Measurements from ENCODE around the gene PXN. TPM values are rescaled to one million over a fixed set of nuclear protein-coding genes. Genes with fewer than 3 reads are reported as not detected.

PXN gene
- total RNA-seq, 1 donor from 2014 or later = 105 TPM

- no peak for DNase-seq
- no peak for ATAC-seq
- intact Hi-C loops (cut with DNase I) = loop anchor here (5.0 kb wide), 1 partner anchor 38 kb away; the partner anchor contains the start of gene PXN
- Histone ChIP-seq H3K9me3 (no peaks in the 10 kb centered on the region), H3K27me3 (no peaks in the 10 kb centered on the region), H3K4me3 (no peak overlapping the region), H3K4me1 (peaks cover 95% of the 10 kb centered on the region), H3K27ac (peak overlapping the region; percentile 77), H3K36me3 (no peaks in the 10 kb centered on the region)
- TF ChIP-seq, protein P1, sequence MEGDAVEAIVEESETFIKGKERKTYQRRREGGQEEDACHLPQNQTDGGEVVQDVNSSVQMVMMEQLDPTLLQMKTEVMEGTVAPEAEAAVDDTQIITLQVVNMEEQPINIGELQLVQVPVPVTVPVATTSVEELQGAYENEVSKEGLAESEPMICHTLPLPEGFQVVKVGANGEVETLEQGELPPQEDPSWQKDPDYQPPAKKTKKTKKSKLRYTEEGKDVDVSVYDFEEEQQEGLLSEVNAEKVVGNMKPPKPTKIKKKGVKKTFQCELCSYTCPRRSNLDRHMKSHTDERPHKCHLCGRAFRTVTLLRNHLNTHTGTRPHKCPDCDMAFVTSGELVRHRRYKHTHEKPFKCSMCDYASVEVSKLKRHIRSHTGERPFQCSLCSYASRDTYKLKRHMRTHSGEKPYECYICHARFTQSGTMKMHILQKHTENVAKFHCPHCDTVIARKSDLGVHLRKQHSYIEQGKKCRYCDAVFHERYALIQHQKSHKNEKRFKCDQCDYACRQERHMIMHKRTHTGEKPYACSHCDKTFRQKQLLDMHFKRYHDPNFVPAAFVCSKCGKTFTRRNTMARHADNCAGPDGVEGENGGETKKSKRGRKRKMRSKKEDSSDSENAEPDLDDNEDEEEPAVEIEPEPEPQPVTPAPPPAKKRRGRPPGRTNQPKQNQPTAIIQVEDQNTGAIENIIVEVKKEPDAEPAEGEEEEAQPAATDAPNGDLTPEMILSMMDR (IDR thresholded peaks at IDR 0.05) = no peak
Measured at GRCh38 chr12:120229487-120230325, 35.8 kb downstream of the PXN start.

- H3K27me3 ChIP-seq = no peaks in the 10 kb centered on the region
- peak overlapping the region; percentile 77 for H3K27ac ChIP-seq
- TF ChIP-seq, protein P1 (IDR thresholded peaks at IDR 0.05) = no peak
- no peak for ATAC-seq
- H3K9me3 ChIP-seq = no peaks in the 10 kb centered on the region
- intact Hi-C loops (cut with DNase I) = loop anchor here (5.0 kb wide), 1 partner anchor 38 kb away; the partner anchor contains the start of gene PXN
- H3K36me3 ChIP-seq = no peaks in the 10 kb centered on the region
- DNase-seq = no peak
- peaks cover 92% of the 10 kb centered on the region for H3K4me1 ChIP-seq
- H3K4me3 ChIP-seq = no peak overlapping the region
Measured at GRCh38 chr12:120229071-120229486, 36.5 kb downstream of the PXN start.

DNA sequence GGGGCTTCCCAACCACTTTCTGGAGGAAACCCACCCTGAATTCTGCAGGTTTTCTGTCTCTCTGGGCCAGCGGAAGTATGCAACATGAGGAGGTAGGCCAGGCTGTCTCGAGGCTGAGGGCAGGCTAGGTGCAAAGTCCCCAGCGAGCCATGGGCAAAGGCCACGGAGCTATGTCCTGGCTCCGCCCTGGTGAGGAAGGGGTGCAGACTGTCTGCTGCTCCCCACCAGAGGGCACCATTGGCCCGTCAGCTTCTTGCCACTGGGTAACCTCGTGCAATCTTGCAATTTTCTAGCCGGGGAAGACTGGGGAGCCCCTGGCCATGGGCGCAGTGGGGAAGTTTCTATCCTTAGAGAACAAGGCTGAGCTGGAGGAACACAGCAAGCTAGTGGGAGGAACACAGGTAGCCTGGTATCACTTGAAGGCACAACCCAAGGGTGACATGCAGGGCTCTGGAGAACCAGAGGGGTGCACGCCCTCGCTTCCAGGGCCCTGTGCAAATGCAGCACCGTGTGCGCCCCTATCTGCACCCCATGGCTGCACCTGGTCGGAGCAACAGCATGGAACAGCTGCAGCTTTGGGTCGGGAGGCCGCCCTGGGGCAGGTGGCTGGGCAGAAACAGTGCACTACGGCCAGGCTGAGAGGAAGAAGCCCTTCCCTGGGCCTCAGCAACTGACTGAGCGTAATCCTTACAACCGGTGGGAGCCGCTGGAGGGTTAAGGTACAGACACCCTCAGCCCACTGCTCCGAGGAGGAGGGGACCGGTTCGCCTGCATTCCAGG lies 37.0 kb downstream of the PXN start:
- no peaks in the 10 kb centered on the region for H3K27me3 ChIP-seq
- peaks cover 5% of the 10 kb centered on the region for H3K36me3 ChIP-seq
- H3K9me3 ChIP-seq = no peaks in the 10 kb centered on the region
- no peak overlapping the region for H3K4me3 ChIP-seq
- peak; percentile 93 for DNase-seq
- intact Hi-C loops (cut with DNase I) = loop anchor here (5.0 kb wide), 1 partner anchor 39 kb away; the partner anchor contains the start of gene PXN
- H3K4me1 ChIP-seq = peaks cover 86% of the 10 kb centered on the region
- TF ChIP-seq, protein P1 (IDR thresholded peaks at IDR 0.05) = peak; percentile 96
- peak; percentile 68 for ATAC-seq
- H3K27ac ChIP-seq = peak overlapping the region; percentile 77

DNA sequence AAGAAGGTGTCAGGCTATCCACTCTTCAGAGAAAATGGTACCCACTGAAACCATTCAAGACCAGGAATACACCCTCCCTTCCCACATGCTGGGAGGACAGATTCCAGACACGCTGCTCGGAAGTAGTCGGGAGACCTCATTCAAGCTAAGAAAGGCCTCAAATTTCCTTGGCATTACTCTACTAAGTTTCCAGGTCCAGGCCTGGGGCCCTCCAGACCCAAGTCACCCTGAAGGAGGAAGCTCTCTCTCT lies 37.6 kb downstream of the PXN start:
- intact Hi-C loops (cut with DNase I) = loop anchor here (5.0 kb wide), 1 partner anchor 39 kb away; the partner anchor contains the start of gene PXN
- H3K27me3 ChIP-seq = no peaks in the 10 kb centered on the region
- no peak overlapping the region for H3K4me3 ChIP-seq
- H3K4me1 ChIP-seq = peaks cover 81% of the 10 kb centered on the region
- DNase-seq (no peak), ATAC-seq (no peak)
- H3K36me3 ChIP-seq = peaks cover 11% of the 10 kb centered on the region
- H3K27ac ChIP-seq = peak overlapping the region; percentile 77
- TF ChIP-seq, protein P1 (IDR thresholded peaks at IDR 0.05) = no peak
- H3K9me3 ChIP-seq = no peaks in the 10 kb centered on the region

DNA sequence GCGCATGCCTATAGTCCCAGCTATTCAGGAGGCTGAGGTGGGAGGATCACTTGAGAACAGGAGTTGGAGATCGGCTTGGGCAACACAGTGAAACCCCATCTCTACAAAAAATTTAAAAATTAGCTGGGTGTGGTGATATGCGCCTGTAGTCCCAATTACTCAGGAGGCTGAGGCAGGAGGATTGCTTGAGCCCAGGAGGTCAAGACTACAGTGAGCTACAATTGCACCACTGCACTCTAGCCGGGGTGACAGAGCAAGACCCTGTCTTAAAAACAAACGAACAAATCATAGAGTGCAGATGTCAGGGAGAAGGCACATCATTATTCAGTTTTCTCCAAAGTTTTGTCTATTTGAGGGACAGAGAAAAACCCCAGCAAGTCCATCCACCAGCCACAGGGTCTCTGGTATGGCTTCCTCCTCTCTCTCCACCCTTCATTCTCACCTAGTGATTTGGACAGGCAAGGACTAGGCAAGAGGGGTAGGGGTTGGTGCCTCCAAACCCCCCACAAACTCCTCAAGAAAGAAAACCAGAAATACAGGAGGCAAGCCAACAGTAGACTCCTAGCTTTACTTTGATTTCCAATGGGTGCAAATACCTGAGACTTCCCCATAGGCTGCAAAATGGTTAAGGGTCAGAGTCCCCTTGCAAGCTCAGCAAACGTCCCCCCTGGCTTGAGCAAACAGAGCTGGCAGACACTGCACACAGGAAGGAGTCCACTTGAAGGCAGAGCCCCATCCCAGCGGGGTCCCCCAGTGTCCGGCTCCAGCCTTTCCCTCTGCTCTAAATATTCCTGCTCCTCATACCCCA lies 38.1 kb downstream of the PXN start:
- DNase-seq = no peak
- intact Hi-C loops (cut with DNase I) = loop anchor here (5.0 kb wide), 1 partner anchor 40 kb away; the partner anchor contains the start of gene PXN
- Histone ChIP-seq H3K4me3 (no peak overlapping the region), H3K9me3 (no peaks in the 10 kb centered on the region), H3K4me1 (peaks cover 76% of the 10 kb centered on the region), H3K36me3 (peaks cover 16% of the 10 kb centered on the region), H3K27ac (peak overlapping the region; percentile 77), H3K27me3 (no peaks in the 10 kb centered on the region)
- no peak for ATAC-seq
- TF ChIP-seq, protein P1 (IDR thresholded peaks at IDR 0.05) = no peak
